Naive thymus-derived CD8-positive, alpha-beta T cell (primary cell): ENCODE results near the gene KIR2DL1. TPM values are rescaled to one million over a fixed set of nuclear protein-coding genes. Genes with fewer than 3 reads are reported as not detected.
"Not testable (repeated sequence)": the region's sequence is repeated elsewhere in the genome, so short reads cannot be mapped to it uniquely, and the experiment has no call there.

Experiments
- ATAC-seq, 2 donors: fragments of 150-1000 bp; cut with Tn5 transposase in 1 of 2; sonication (Bioruptor Pico), chemical (Tn5 transposase) in 1 of 2; 1 replicate in 1 of 2; 2 replicates in 1 of 2; pipeline ENCODE4 v1.10.0; 2021; ENCODE audit warnings: mild to moderate bottlenecking in 2 of 2, moderate library complexity in 2 of 2
- POLR2A ChIA-PET: fragments of 350-600 bp; sonication (Branson Sonifier 250); formaldehyde crosslinking; loops from one replicate; lab custom pipeline; 2021; ENCODE audit warnings: antibody characterized with exemption; lab: Charles Lee
- DNase-seq, 10 donors: peaks; one replicate each; pipeline versions ENCODE4 v3.0.0 to v3.0.0-alpha.2; 2020 to 2022
- H3K27ac Mint-ChIP-seq, 10 donors: one replicate each; pipeline ENCODE4 v1.8.0; 2020 to 2022; ENCODE audit warnings: mild to moderate bottlenecking in 10 of 10, mixed read lengths in 10 of 10, moderate library complexity in 4 of 10, inconsistent platforms in 1 of 10
- H3K27me3 Mint-ChIP-seq, 5 donors: one replicate each; pipeline ENCODE4 v1.8.0; 2021 to 2022; ENCODE audit warnings: mixed read lengths in 5 of 5
- H3K36me3 Mint-ChIP-seq, 3 donors: one replicate each; pipeline ENCODE4 v1.8.0; 2020 to 2022; ENCODE audit warnings: mixed read lengths in 3 of 3, mild to moderate bottlenecking in 2 of 3, inconsistent platforms in 1 of 3
- H3K4me1 Mint-ChIP-seq, 4 donors: one replicate each; pipeline ENCODE4 v1.8.0; 2021 to 2022; ENCODE audit warnings: mixed read lengths in 4 of 4
- H3K4me3 Mint-ChIP-seq, 10 donors: one replicate each; pipeline ENCODE4 v1.8.0; 2020 to 2022; ENCODE audit warnings: mild to moderate bottlenecking in 10 of 10, mixed read lengths in 10 of 10, moderate library complexity in 6 of 10, inconsistent platforms in 1 of 10
- H3K9me3 Mint-ChIP-seq, 9 donors: one replicate each; pipeline ENCODE4 v1.8.0; 2020 to 2022; ENCODE audit warnings: mixed read lengths in 9 of 9, mild to moderate bottlenecking in 3 of 9, inconsistent platforms in 1 of 9, moderate library complexity in 1 of 9
- polyA plus RNA-seq, 3 donors: library from polyadenylated mRNA; unstranded; fragments of 300-500 nt; fragmentation: Illumina TruSeq; gene quantifications; one replicate each; pipeline ENCODE4 v1.2.3, GENCODE V29; 2021
- total RNA-seq, 8 experiments: library from RNA in 2 of 8; stranded (reverse) in 2 of 8; gene quantifications; one replicate each; pipeline ENCODE4 v1.2.3 and lab custom pipeline; 2021 to 2026

The KIR2DL1 gene
- total and polyA plus RNA-seq, 5 experiments from 2014 or later, result 0.09 to 8.1 TPM; not detected in 3

DNA sequence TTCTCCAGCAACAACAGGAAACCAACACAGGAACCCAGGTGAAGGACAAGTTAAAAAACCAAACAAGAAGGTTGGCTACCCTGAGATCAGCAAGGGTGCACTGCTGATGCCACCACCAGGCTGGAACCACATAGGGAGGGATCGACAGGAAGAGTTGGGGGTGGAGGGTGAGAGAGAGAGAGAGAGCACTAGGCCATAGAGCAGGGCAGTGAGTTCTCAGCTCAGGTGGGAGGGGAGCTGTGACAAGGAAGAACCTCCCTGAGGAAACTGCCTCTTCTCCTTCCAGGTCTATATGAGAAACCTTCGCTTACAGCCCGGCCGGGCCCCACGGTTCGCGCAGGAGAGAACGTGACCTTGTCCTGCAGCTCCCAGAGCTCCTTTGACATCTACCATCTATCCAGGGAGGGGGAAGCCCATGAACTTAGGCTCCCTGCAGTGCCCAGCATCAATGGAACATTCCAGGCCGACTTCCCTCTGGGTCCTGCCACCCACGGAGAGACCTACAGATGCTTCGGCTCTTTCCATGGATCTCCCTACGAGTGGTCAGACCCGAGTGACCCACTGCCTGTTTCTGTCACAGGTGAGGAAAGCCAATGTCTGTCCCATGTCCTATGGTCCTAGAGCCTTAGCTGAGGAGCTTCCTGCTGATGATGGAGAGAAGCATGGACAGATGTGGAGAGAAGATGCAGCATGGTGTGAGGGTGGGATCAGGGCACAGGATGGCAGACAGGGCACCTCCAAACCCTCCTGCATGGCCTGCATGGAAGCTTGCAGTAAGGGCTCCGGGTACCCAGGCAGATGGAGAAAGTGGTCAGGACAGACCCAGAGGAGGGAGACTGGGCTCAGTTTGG, 36.3 kb downstream of the KIR2DL1 start:
- POLR2A ChIA-PET, result no interaction called here
- DNase-seq (no peak), ATAC-seq (no peak)
- Mint-ChIP-seq H3K4me3 (no peak overlapping the region), H3K9me3 (peaks cover 0 to 14% (median 2%) of the 10 kb centered on the region in 9 donors), H3K36me3 (peaks cover 0 to 9% (median 0%) of the 10 kb centered on the region in 3 donors), H3K4me1 (peaks cover 0 to 14% (median 0%) of the 10 kb centered on the region in 4 donors), H3K27me3 (peaks cover 19 to 57% (median 34%) of the 10 kb centered on the region in 5 donors), H3K27ac (no peak overlapping the region)

DNA sequence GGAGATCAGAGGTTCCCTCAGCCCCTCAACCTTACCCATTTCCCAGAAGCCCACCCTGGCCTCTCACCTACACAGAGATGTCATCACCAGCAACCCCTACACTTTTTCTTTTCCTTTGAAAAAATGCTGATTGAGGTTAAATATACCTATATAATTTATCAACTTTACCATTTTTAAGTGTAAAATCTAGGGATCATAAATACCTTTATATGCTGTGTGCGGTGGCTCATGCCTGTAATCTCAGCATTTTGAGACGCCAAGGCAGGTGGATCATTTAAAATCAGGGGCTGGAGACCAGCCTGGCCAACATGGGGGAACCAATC, 36.9 kb downstream of the KIR2DL1 start:
- peaks cover 20 to 59% (median 37%) of the 10 kb centered on the region in 5 donors for H3K27me3 Mint-ChIP-seq

DNA sequence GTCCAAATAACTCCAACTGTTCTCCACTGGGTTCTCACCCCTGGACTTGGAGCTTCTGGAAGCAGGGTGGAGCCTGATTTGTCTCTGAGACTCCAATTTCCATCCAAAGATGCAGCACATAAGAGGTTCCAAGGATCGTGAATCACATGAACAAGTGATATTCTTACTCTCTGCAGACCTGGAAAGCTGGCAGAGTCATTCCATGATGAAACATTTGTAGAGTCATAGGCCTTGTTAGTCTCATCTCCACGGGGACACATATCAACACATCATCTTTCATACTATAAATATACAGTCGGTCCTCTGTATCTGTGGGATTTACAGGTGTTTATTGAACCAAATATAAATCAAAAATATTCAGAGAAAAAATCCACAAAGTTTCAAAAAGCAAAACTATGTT, 45.0 kb downstream of the KIR2DL1 start:
- Mint-ChIP-seq H3K9me3 (peaks cover 3 to 25% (median 12%) of the 10 kb centered on the region in 9 donors), H3K27me3 (peaks cover 10 to 36% (median 22%) of the 10 kb centered on the region in 5 donors), H3K36me3 (peaks cover 0 to 17% (median 0%) of the 10 kb centered on the region in 3 donors)
- POLR2A ChIA-PET, ATAC-seq, H3K4me3 Mint-ChIP-seq, H3K27ac Mint-ChIP-seq, DNase-seq, H3K4me1 Mint-ChIP-seq: not testable (repeated sequence)

More for the DNA sequence above, 36.9 kb downstream of the KIR2DL1 start:
- DNase-seq (no peak), ATAC-seq (no peak)
- H3K27ac Mint-ChIP-seq, result no peak overlapping the region
- H3K36me3 Mint-ChIP-seq, result peaks cover 0 to 9% (median 0%) of the 10 kb centered on the region in 3 donors
- POLR2A ChIA-PET, result no interaction called here
- no peak overlapping the region for H3K4me3 Mint-ChIP-seq
- H3K9me3 Mint-ChIP-seq, result peaks cover 0 to 18% (median 4%) of the 10 kb centered on the region in 9 donors
- H3K4me1 Mint-ChIP-seq, result peaks cover 0 to 14% (median 0%) of the 10 kb centered on the region in 4 donors

DNA sequence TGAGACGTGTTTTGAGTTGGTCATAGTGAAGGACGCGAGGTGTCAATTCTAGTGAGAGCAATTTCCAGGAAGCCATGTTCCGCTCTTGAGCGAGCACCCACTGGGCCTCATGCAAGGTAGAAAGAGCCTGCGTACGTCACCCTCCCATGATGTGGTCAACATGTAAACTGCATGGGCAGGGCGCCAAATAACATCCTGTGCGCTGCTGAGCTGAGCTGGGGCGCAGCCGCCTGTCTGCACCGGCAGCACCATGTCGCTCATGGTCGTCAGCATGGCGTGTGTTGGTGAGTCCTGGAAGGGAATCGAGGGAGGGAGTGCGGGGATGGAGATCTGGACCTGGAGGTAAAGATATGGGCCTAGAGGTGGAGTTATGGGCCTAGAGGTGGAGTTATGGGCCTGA, 46.7 kb downstream of the KIR2DL1 start, which contains the start of gene KIR3DL1:
Gene KIR3DL1, plus strand, starts transcription at position 218 of the 400 bp plus-strand sequence.
- DNase-seq, ATAC-seq, H3K4me1 Mint-ChIP-seq, POLR2A ChIA-PET: not testable (repeated sequence)
- Mint-ChIP-seq H3K36me3 (peaks cover 0 to 12% (median 0%) of the 10 kb centered on the region in 3 donors), H3K27me3 (peaks cover 11 to 35% (median 24%) of the 10 kb centered on the region in 5 donors), H3K4me3 (peak within 1 kb of the TSS in 3 of 10 donors; percentile 40 to 78 (median 77)), H3K27ac (peak within 1 kb of the TSS in 2 of 10 donors; percentile 25 to 81), H3K9me3 (peaks cover 3 to 16% (median 10%) of the 10 kb centered on the region in 9 donors)

DNA sequence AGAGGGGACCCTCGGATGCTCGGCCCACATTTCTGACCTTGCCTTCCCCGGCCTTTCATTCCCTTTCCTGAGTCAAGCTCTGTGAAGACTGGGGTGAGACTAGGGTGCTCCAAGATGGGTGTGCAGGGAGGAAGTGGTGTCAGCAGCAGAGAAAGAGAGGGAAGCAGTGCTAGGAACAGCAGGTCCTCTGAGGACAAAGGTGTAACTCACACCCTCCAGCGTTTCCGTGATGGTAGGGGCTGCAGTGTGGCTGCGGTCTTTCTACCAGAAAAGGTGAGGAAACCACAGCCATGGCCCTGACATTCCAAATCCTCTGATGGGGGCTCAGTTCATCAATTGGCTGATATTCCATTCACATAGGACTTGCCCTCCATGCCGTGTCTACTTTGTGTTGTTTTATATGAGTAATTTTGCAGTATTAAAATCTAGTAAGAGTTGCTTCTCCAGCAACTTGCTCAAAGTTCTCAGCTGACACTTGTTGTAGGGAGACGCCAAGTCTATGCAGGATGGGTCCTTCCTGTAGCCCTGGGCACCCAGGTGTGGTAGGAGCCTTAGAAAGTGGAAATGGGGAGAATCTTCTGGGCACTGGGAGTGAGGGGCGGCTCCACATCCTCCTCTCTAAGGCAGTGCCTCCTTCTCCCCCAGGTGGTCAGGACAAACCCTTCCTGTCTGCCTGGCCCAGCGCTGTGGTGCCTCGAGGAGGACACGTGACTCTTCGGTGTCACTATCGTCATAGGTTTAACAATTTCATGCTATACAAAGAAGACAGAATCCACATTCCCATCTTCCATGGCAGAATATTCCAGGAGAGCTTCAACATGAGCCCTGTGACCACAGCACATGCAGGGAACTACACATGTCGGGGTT, 48.3 kb downstream of the KIR2DL1 start:
- Mint-ChIP-seq H3K27ac (peak overlapping the region in 1 of 10 donors; percentile 68), H3K4me1 (peaks cover 0 to 5% (median 2%) of the 10 kb centered on the region in 4 donors), H3K4me3 (peak overlapping the region in 2 of 10 donors; percentile 15 to 78), H3K9me3 (peaks cover 0 to 2% (median 0%) of the 10 kb centered on the region in 9 donors), H3K27me3 (peaks cover 7 to 28% (median 20%) of the 10 kb centered on the region in 5 donors), H3K36me3 (no peaks in the 10 kb centered on the region)
- DNase-seq, result no peak
- ATAC-seq, result no peak
- POLR2A ChIA-PET, result no interaction called here

DNA sequence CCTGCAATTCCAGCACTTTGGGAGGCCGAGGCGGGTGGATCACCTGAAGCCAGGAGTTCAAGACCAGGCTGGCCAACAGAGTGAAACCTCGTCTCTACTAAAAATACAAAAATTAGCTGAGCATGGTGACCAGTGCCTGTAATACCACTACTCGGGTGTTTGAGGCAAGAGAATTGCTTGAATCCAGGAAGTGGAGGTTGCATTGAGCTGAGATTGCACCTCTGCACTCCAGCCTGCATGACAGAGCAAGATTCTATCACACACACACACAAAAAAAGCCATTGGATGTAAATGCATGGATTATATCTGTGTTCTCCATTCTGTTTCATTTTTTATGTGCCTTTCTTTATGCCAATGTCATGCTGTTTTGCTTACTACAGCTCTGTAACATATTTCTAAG, 54.8 kb downstream of the KIR2DL1 start:
- H3K27me3 Mint-ChIP-seq, result peaks cover 15 to 29% (median 25%) of the 10 kb centered on the region in 5 donors
- H3K4me1 Mint-ChIP-seq, H3K36me3 Mint-ChIP-seq, POLR2A ChIA-PET, ATAC-seq, H3K4me3 Mint-ChIP-seq, H3K27ac Mint-ChIP-seq, DNase-seq: not testable (repeated sequence)
- peaks cover 0 to 10% (median 2%) of the 10 kb centered on the region in 9 donors for H3K9me3 Mint-ChIP-seq

DNA sequence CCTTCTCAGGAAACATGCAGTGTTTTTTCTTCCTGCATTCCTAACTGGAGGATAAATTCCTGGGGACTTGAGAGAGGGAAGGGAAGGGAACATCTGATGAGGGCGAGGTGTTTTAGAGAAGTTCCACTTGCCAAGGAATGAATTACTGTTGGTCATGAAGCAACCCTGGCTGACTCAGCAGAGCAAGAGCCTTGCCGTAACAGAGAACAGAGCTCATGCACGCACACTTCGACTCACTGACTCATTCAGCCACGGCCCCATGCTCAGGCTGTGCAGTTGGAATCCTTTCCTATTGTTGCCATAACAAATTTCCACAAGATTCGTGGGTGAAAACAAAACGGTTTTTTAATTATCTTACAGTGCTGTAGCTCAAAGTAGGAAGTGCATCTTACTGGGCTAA, 55.7 kb downstream of the KIR2DL1 start:
- H3K4me1 Mint-ChIP-seq, POLR2A ChIA-PET, H3K36me3 Mint-ChIP-seq, H3K27ac Mint-ChIP-seq, H3K4me3 Mint-ChIP-seq, ATAC-seq, DNase-seq: not testable (repeated sequence)
- peaks cover 0 to 16% (median 2%) of the 10 kb centered on the region in 9 donors for H3K9me3 Mint-ChIP-seq
- peaks cover 12 to 30% (median 20%) of the 10 kb centered on the region in 5 donors for H3K27me3 Mint-ChIP-seq

DNA sequence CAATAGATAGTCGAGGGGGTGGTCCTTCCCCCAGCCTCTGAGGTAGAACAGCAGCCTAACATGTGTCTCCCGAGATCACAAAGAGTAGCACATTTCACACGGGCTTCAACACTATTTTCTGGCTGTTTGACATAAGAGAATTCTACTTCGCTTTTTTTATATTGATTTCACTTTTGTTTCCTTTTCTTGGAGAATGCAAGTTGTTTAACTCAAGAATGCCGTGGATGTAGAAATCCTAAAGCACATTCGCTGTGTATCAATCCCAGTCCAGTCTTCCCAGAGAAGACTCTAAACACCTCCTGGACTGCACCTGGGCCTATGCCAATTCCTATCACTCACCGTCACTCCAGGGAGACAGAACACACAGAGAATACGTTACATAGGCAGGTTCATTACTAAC, 58.5 kb downstream of the KIR2DL1 start:
- DNase-seq, H3K4me1 Mint-ChIP-seq, H3K4me3 Mint-ChIP-seq, H3K27ac Mint-ChIP-seq, H3K36me3 Mint-ChIP-seq, ATAC-seq, POLR2A ChIA-PET: not testable (repeated sequence)
- peaks cover 0 to 16% (median 2%) of the 10 kb centered on the region in 9 donors for H3K9me3 Mint-ChIP-seq
- peaks cover 8 to 26% (median 18%) of the 10 kb centered on the region in 5 donors for H3K27me3 Mint-ChIP-seq

DNA sequence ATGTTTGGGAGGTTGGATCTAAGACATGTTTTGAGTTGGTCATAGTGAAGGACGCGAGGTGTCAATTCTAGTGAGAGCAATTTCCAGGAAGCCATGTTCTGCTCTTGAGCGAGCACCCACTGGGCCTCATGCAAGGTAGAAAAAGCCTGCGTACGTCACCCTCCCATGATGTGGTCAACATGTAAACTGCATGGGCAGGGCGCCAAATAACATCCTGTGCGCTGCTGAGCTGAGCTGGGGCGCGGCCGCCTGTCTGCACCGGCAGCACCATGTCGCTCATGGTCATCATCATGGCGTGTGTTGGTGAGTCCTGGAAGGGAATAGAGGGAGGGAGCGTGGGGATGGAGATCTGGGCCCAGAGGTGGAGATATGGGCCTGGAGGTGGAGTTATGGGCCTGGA, 62.9 kb downstream of the KIR2DL1 start, which contains the start of gene KIR2DS4:
Gene KIR2DS4, plus strand, starts transcription at position 181 of the 400 bp plus-strand sequence.
- peaks cover 0 to 16% (median 2%) of the 10 kb centered on the region in 9 donors for H3K9me3 Mint-ChIP-seq
- H3K4me1 Mint-ChIP-seq, DNase-seq, H3K4me3 Mint-ChIP-seq, POLR2A ChIA-PET, H3K36me3 Mint-ChIP-seq, ATAC-seq: not testable (repeated sequence)
- peak within 1 kb of the TSS in 1 of 10 donors; percentile 50 for H3K27ac Mint-ChIP-seq
- H3K27me3 Mint-ChIP-seq, result peaks cover 0 to 28% (median 3%) of the 10 kb centered on the region in 5 donors

Other genes with a start within 250 kb of the KIR2DL1 start
- gene LILRA2, start 196.0 kb upstream of the KIR2DL1 start, total RNA-seq, result under 1 TPM in 1 of 2 experiments, not detected in 1; 0.38 TPM
- gene LILRA2, start 196.0 kb upstream of the KIR2DL1 start, polyA plus RNA-seq, result under 1 TPM in 2 of 3 donors, not detected in 1; 0.13 to 0.40 TPM
- not detected for gene LILRA1, start 176.2 kb upstream of the KIR2DL1 start, total RNA-seq
- gene LILRA1, start 176.2 kb upstream of the KIR2DL1 start, polyA plus RNA-seq, result under 1 TPM in 1 of 3 donors, not detected in 2; 0.07 TPM
- 1 to 10 TPM; 2.9 to 3.0 TPM for gene LILRB1, start 139.3 kb upstream of the KIR2DL1 start, total RNA-seq
- gene LILRB1, start 139.3 kb upstream of the KIR2DL1 start, polyA plus RNA-seq, result 1 to 10 TPM in 1 of 3 donors, under 1 TPM in 1, not detected in 1; 0.15 to 8.8 TPM
- gene LILRB4, start 106.8 kb upstream of the KIR2DL1 start, total RNA-seq, result under 1 TPM; 0.47 to 0.57 TPM
- not detected for gene LILRB4, start 106.8 kb upstream of the KIR2DL1 start, polyA plus RNA-seq
- gene KIR3DL3, start 45.4 kb upstream of the KIR2DL1 start, total RNA-seq, result not detected
- gene KIR3DL3, start 45.4 kb upstream of the KIR2DL1 start, polyA plus RNA-seq, result not detected
- under 1 TPM in 1 of 2 experiments, not detected in 1; 0.23 TPM for gene KIR2DL3, start 31.3 kb upstream of the KIR2DL1 start, total RNA-seq
- gene KIR2DL3, start 31.3 kb upstream of the KIR2DL1 start, polyA plus RNA-seq, result 1 to 10 TPM in 1 of 3 donors, under 1 TPM in 1, not detected in 1; 0.49 to 5.0 TPM
- gene KIR2DL4, start 33.8 kb downstream of the KIR2DL1 start, total RNA-seq, result not detected
- gene KIR2DL4, start 33.8 kb downstream of the KIR2DL1 start, polyA plus RNA-seq, result under 1 TPM in 1 of 3 donors, not detected in 2; 0.94 TPM
- gene KIR3DL1, start 46.7 kb downstream of the KIR2DL1 start, total RNA-seq, result under 1 TPM in 1 of 2 experiments, not detected in 1; 0.21 TPM
- 10 to 100 TPM in 1 of 3 donors, 1 to 10 TPM in 1, under 1 TPM in 1; 0.20 to 17.7 (median 1.5) TPM for gene KIR3DL1, start 46.7 kb downstream of the KIR2DL1 start, polyA plus RNA-seq
- gene KIR2DS4, start 62.9 kb downstream of the KIR2DL1 start, total RNA-seq, result not detected
- gene KIR2DS4, start 62.9 kb downstream of the KIR2DL1 start, polyA plus RNA-seq, result 1 to 10 TPM in 1 of 3 donors, under 1 TPM in 1, not detected in 1; 0.81 to 6.1 TPM
- gene KIR3DL2, start 80.7 kb downstream of the KIR2DL1 start, total RNA-seq, result not detected
- gene KIR3DL2, start 80.7 kb downstream of the KIR2DL1 start, polyA plus RNA-seq, result 1 to 10 TPM in 2 of 3 donors, under 1 TPM in 1; 0.14 to 6.5 (median 1.1) TPM
- not detected for gene FCAR, start 104.4 kb downstream of the KIR2DL1 start, total RNA-seq
- under 1 TPM in 2 of 3 donors, not detected in 1; 0.13 to 0.19 TPM for gene FCAR, start 104.4 kb downstream of the KIR2DL1 start, polyA plus RNA-seq
- 1 to 10 TPM in 1 of 2 experiments, under 1 TPM in 1; 0.29 to 1.5 TPM for gene NCR1, start 136.4 kb downstream of the KIR2DL1 start, total RNA-seq
- gene NCR1, start 136.4 kb downstream of the KIR2DL1 start, polyA plus RNA-seq, result 1 to 10 TPM in 1 of 3 donors, not detected in 2; 9.8 TPM
- gene NLRP7, start 177.7 kb downstream of the KIR2DL1 start, total RNA-seq, result not detected
- under 1 TPM in 1 of 3 donors, not detected in 2; 0.09 TPM for gene NLRP7, start 177.7 kb downstream of the KIR2DL1 start, polyA plus RNA-seq
- gene NLRP2, start 196.6 kb downstream of the KIR2DL1 start, total RNA-seq, result 10 to 100 TPM; 19.6 to 20.5 TPM
- gene NLRP2, start 196.6 kb downstream of the KIR2DL1 start, polyA plus RNA-seq, result 1 to 10 TPM; 1.6 to 7.0 (median 1.7) TPM